ENCODE data around the gene PNLIPRP3. TPM values are rescaled to one million over a fixed set of nuclear protein-coding genes. Genes with fewer than 3 reads are reported as not detected.

Gene PNLIPRP3
- total and polyA plus RNA-seq, 2 experiments from 2014 or later = 0.46 to 0.93 TPM

GRCh38 chr10:116526219-116526618, 98.6 kb downstream of the PNLIPRP3 start:
- 78% methylated on average over 3 of the region's 3 CpGs for WGBS (ENCODE audit: low lambda C conversion rate, missing lambda C conversion rate)
- no peak overlapping the region for H3K4me3 ChIP-seq
- DNase-seq (ENCODE audit: low spot score) = no peak
- no peak for TF ChIP-seq EZH2phosphoT487 (IDR thresholded peaks at IDR 0.05; ENCODE audit: low read depth, severe bottlenecking, unreplicated experiment)
- TF ChIP-seq CTCF (IDR thresholded peaks at IDR 0.05; ENCODE audit: poor library complexity) = no peak
- TF ChIP-seq EZH2 (IDR thresholded peaks at IDR 0.05; ENCODE audit: borderline replicate concordance) = no peak
- no peaks in the 10 kb centered on the region for H3K9me3 ChIP-seq (ENCODE audit: low read depth)
- H3K36me3 ChIP-seq (replicated peaks; ENCODE audit: insufficient read depth, low read depth) = no peaks in the 10 kb centered on the region
- no peaks in the 10 kb centered on the region for H3K4me1 ChIP-seq (ENCODE audit: insufficient read depth)
- no peak overlapping the region for H3K4me2 ChIP-seq
- H3K79me2 ChIP-seq = no peaks in the 10 kb centered on the region
- no peak overlapping the region for H3K27ac ChIP-seq
- no peaks in the 10 kb centered on the region for H3K9me2 ChIP-seq (replicated peaks; ENCODE audit: insufficient read depth)
- peaks cover 6% of the 10 kb centered on the region for H3K27me3 ChIP-seq
- no peak overlapping the region for H2AFZ ChIP-seq
- H4K20me1 ChIP-seq (ENCODE audit: insufficient read depth, poor library complexity, severe bottlenecking) = no peaks in the 10 kb centered on the region

Small RNA genes within 50 kb of the gene (small RNA-seq; reads per million reads assigned to genes)
- gene SNRPGP6 = not detected

Other genes starting within 250 kb of the PNLIPRP3 start
- gene GFRA1, start 154.6 kb upstream of the PNLIPRP3 start, total RNA-seq = 2.9 and 4.5 TPM in 2 replicates
- 0.48 and 1.8 TPM in 2 replicates for gene GFRA1, start 154.6 kb upstream of the PNLIPRP3 start, polyA plus RNA-seq
- gene CCDC172, start 103.4 kb upstream of the PNLIPRP3 start, total RNA-seq = not detected in 2 replicates
- gene CCDC172, start 103.4 kb upstream of the PNLIPRP3 start, polyA plus RNA-seq = not detected in 2 replicates
- 0.13 TPM in 1 of 2 replicates, not detected in the other for gene PNLIP, start 118.1 kb downstream of the PNLIPRP3 start, total RNA-seq
- gene PNLIP, start 118.1 kb downstream of the PNLIPRP3 start, polyA plus RNA-seq = not detected in 2 replicates
- not detected in 2 replicates for gene PNLIPRP1, start 163.1 kb downstream of the PNLIPRP3 start, total RNA-seq
- gene PNLIPRP1, start 163.1 kb downstream of the PNLIPRP3 start, polyA plus RNA-seq = 0.39 TPM in 1 of 2 replicates, not detected in the other
- gene PNLIPRP2, start 193.1 kb downstream of the PNLIPRP3 start, total RNA-seq = 21.1 and 23.4 TPM in 2 replicates
- gene PNLIPRP2, start 193.1 kb downstream of the PNLIPRP3 start, polyA plus RNA-seq = 16.7 and 23.4 TPM in 2 replicates